Esophagus squamous epithelium (tissue), 4 donors: Measurements from ENCODE around the gene GPRIN3.

Experiments
- POLR2A ChIP-seq, 4 donors: fragments of 450-650 bp; IDR thresholded peaks; one replicate each; pipeline ENCODE4 v1.6.1; 2017; ENCODE audit warnings: antibody characterized with exemption in 4 of 4, mild to moderate bottlenecking in 4 of 4, moderate library complexity in 3 of 4
- TF ChIP-seq, protein P1 (sequence below), 6 experiments: fragments of 450-650 bp in 4 of 6; fragments of 200-600 bp in 2 of 6; sonication (generic) in 2 of 6; IDR thresholded peaks; one replicate each; pipeline ENCODE4 v1.5.1; 2016 to 2019; ENCODE audit warnings: antibody characterized with exemption in 6 of 6, mild to moderate bottlenecking in 4 of 6, moderate library complexity in 4 of 6

- TF ChIP-seq, protein P1, sequence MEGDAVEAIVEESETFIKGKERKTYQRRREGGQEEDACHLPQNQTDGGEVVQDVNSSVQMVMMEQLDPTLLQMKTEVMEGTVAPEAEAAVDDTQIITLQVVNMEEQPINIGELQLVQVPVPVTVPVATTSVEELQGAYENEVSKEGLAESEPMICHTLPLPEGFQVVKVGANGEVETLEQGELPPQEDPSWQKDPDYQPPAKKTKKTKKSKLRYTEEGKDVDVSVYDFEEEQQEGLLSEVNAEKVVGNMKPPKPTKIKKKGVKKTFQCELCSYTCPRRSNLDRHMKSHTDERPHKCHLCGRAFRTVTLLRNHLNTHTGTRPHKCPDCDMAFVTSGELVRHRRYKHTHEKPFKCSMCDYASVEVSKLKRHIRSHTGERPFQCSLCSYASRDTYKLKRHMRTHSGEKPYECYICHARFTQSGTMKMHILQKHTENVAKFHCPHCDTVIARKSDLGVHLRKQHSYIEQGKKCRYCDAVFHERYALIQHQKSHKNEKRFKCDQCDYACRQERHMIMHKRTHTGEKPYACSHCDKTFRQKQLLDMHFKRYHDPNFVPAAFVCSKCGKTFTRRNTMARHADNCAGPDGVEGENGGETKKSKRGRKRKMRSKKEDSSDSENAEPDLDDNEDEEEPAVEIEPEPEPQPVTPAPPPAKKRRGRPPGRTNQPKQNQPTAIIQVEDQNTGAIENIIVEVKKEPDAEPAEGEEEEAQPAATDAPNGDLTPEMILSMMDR (IDR thresholded peaks at IDR 0.05), result no peak
- TF ChIP-seq POLR2A (IDR thresholded peaks at IDR 0.05), result no peak
These were observed 15.1 kb upstream of the GPRIN3 start for GRCh38 chr4:89322671-89323070.
